SK-N-SH (cell line): ENCODE data around the gene METTL26.

ENCODE experiments used
- EP300 ChIP-seq, 2 experiments: IDR thresholded peaks; 2 replicates each; pipeline versions ENCODE4 v1.4.0 to v1.6.1; 2012; ENCODE audit warnings: borderline replicate concordance in 1 of 2, low read depth in 1 of 2, low read length in 1 of 2
- MXI1 ChIP-seq: IDR thresholded peaks from 2 replicates; pipeline ENCODE4 v1.6.1; 2012; ENCODE audit warnings: mild to moderate bottlenecking, low read depth, low read length, improper control_type of control experiment
- NRF1 ChIP-seq: IDR thresholded peaks from 2 replicates; pipeline ENCODE4 v1.6.1; 2012; ENCODE audit warnings: low read depth, mild to moderate bottlenecking, low read length
- POLR2AphosphoS5 ChIP-seq: IDR thresholded peaks from 2 replicates; pipeline ENCODE4 v1.6.1; 2012; ENCODE audit warnings: low read depth, low read length
- RCOR1 ChIP-seq: fragments of 150-350 bp; IDR thresholded peaks from 2 replicates; pipeline ENCODE4 v1.6.1; 2017; ENCODE audit warnings: antibody characterized with exemption, low read length
- RFX5 ChIP-seq: IDR thresholded peaks from 2 replicates; pipeline ENCODE4 v1.6.1; 2012; ENCODE audit warnings: mild to moderate bottlenecking, improper control_type of control experiment, low read length
- SMC3 ChIP-seq: IDR thresholded peaks from 2 replicates; pipeline ENCODE4 v1.6.1; 2012; ENCODE audit warnings: low read depth, low read length, improper control_type of control experiment
- TEAD4 ChIP-seq: IDR thresholded peaks from 2 replicates; pipeline ENCODE4 v1.4.0; 2012; ENCODE audit warnings: mild to moderate bottlenecking, borderline replicate concordance; ENCODE audit not compliant: insufficient read depth
- USF2 ChIP-seq: fragments of 150-350 bp; IDR thresholded peaks from 2 replicates; pipeline ENCODE4 v1.6.1; 2017; ENCODE audit warnings: antibody characterized with exemption, low read length, low read depth, borderline replicate concordance
- ZBTB33 ChIP-seq: IDR thresholded peaks from 2 replicates; pipeline ENCODE4 v1.4.0; 2012; ENCODE audit warnings: low read depth, borderline replicate concordance
- TF ChIP-seq, protein P1 (sequence below): fragments of 200-600 bp; sonication (generic); IDR thresholded peaks from 2 replicates; pipeline ENCODE4 v1.6.1; 2017; ENCODE audit warnings: antibody characterized with exemption, mild to moderate bottlenecking, moderate library complexity
- TF ChIP-seq, protein P2 (sequence below): IDR thresholded peaks from 2 replicates; pipeline ENCODE4 v1.4.0; 2012; ENCODE audit warnings: low read depth

DNA sequence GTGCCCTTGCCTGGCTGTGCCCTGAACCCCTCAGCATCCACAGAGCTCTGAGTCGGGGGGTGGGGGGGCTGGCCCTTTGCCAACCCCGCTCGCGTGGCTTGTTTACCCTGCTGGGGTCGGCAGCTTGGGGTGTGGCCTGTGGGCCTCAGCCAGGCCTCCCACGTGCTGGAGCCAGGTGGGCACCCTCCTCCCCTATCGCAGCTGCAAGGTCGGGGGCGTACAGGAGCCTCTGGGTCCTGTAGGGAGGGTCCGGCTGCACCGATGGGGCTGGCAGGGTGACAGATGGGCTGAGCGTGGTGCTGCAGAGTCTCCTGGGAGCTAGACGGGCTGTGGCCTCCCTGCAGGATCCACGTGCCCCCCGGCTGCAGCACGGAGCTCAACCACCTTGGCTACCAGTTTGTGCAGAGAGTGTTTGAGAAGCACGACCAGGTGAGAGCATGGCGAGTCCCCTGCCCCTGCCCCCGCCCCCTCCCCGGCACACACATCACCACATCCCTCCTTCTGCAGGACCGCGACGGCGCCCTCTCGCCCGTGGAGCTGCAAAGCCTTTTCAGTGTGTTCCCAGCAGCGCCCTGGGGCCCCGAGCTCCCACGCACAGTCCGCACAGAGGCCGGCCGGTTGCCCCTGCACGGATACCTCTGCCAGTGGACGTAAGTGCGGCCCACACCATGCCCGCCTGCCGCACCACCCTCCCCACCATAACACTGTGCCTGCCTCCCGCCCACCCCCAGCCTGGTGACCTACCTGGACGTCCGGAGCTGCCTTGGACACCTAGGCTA lies 35.4 kb upstream of the METTL26 start:
- TF ChIP-seq EP300 (IDR thresholded peaks at IDR 0.05; ENCODE audit: borderline replicate concordance in 1 of 2, low read depth in 1 of 2, low read length in 1 of 2) (no peak), TEAD4 (no peak), RFX5 (no peak), ZBTB33 (no peak), NRF1 (no peak), SMC3 (no peak), RCOR1 (no peak), MXI1 (no peak), POLR2AphosphoS5 (no peak), USF2 (no peak)
- TF ChIP-seq, protein P1, sequence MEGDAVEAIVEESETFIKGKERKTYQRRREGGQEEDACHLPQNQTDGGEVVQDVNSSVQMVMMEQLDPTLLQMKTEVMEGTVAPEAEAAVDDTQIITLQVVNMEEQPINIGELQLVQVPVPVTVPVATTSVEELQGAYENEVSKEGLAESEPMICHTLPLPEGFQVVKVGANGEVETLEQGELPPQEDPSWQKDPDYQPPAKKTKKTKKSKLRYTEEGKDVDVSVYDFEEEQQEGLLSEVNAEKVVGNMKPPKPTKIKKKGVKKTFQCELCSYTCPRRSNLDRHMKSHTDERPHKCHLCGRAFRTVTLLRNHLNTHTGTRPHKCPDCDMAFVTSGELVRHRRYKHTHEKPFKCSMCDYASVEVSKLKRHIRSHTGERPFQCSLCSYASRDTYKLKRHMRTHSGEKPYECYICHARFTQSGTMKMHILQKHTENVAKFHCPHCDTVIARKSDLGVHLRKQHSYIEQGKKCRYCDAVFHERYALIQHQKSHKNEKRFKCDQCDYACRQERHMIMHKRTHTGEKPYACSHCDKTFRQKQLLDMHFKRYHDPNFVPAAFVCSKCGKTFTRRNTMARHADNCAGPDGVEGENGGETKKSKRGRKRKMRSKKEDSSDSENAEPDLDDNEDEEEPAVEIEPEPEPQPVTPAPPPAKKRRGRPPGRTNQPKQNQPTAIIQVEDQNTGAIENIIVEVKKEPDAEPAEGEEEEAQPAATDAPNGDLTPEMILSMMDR = no peak
- TF ChIP-seq, protein P2, sequence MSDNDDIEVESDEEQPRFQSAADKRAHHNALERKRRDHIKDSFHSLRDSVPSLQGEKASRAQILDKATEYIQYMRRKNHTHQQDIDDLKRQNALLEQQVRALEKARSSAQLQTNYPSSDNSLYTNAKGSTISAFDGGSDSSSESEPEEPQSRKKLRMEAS = no peak
